GM12873 (cell line): Measurements from ENCODE around the gene DNPEP.

Source experiments
- TF ChIP-seq, protein P1 (sequence below): IDR thresholded peaks from 2 replicates; pipeline ENCODE4 v1.5.1; 2012; ENCODE audit warnings: low read depth, mild to moderate bottlenecking, moderate library complexity, low read length, control low read depth; ENCODE audit not compliant: insufficient read depth; ENCODE audit errors: missing control alignments

The DNPEP gene

DNA sequence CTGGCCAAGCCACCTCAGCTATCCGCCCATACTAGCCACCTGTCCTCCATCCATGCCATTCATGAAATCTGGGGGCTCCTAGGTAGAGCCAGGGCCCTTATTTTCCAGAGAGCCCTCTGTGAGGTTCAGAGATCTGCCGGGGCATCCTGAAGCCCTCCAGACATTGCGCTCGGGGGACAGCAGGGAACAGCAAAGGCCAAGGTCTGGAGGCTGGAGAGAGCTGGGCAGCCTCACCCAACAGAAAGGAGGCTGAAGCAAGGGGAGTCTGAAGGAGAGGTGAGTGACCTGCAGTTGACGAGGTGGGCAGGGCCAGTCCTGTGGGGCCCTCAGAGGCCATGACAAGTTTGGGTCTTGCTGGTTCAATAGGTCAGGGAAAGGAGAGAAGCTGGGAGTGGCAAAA is 21.9 kb upstream of the DNPEP start:
- TF ChIP-seq, protein P1, sequence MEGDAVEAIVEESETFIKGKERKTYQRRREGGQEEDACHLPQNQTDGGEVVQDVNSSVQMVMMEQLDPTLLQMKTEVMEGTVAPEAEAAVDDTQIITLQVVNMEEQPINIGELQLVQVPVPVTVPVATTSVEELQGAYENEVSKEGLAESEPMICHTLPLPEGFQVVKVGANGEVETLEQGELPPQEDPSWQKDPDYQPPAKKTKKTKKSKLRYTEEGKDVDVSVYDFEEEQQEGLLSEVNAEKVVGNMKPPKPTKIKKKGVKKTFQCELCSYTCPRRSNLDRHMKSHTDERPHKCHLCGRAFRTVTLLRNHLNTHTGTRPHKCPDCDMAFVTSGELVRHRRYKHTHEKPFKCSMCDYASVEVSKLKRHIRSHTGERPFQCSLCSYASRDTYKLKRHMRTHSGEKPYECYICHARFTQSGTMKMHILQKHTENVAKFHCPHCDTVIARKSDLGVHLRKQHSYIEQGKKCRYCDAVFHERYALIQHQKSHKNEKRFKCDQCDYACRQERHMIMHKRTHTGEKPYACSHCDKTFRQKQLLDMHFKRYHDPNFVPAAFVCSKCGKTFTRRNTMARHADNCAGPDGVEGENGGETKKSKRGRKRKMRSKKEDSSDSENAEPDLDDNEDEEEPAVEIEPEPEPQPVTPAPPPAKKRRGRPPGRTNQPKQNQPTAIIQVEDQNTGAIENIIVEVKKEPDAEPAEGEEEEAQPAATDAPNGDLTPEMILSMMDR = no peak

- TF ChIP-seq, protein P1 = no peak
These were observed 20.9 kb upstream of the DNPEP start for GRCh38 chr2:219408631-219409030.

GRCh38 chr2:219408204-219408603 is 20.5 kb upstream of the DNPEP start:
- TF ChIP-seq, protein P1 = no peak

DNA sequence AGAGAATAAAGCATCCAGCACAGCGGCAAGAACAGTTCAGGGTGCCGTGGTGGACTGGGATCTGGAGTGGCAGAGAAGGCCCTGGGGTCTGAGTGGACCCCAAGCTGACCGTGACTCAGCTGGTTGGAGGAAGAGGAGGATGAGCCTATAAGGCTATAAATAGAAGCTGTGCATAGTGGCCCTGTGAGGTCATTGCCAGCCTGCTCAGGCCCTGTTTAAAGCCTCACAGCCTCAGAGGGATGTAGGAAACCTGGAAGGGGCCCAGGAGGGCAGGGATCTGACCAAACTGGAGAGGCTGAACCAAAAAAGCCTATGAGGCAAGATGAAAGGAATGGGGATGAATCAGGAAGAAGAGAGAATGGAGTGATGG is 19.1 kb upstream of the DNPEP start:
- TF ChIP-seq, protein P1 = no peak

- TF ChIP-seq, protein P1 = no peak
These were observed 18.5 kb upstream of the DNPEP start for GRCh38 chr2:219405958-219406860.

DNA sequence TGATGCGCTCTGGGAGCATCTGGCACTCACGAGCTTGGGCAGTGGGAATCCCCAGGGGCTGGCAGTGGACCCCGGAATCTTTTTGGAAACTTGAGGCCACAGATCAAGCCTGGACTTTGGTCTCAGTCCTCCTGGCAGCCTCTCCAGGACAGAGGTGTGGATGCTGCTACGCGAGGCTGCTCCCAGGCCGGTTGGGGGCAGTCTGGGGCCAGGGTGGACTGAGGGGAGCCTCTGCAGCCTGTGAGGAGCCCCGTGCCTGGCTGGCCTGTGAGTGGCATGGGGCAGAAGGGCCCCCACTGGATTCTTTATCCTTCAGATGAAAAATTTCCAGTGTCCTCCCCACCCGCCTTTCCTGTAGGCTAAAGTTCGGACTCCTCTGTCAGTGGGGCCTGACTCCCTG is 17.7 kb upstream of the DNPEP start:
- TF ChIP-seq, protein P1 = no peak

DNA sequence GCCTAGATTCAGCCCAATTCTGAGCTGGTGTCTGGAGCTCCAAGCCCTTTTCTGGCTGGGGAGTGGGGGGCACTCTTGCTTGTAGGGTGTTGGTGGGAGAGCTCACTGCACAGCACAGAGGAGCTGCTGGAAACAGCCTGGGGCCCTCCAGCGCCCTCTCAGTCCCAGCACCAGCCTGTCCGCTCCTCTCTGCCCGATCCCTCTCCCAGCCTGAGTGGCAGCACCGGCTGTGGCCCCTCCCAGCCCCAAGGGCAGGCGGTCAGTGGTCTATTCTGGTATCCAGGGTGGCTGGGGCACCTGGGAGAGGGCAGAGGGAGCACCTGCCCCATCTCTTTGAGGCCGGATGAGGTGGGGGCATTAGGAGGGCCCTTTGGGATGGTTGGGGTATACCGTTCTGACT is 17.2 kb upstream of the DNPEP start:
- TF ChIP-seq, protein P1 = no peak
